Measurements from ENCODE around the gene NAT10.
A peak's percentile ranks its signal among the peaks of the same experiment; 100 is the strongest.

Gene NAT10

GRCh38 chr11:34105957-34106504 is 602 bp downstream of the NAT10 start:
- DNase-seq (ENCODE audit: low read depth): peak; percentile 16
- H3K4me3 ChIP-seq (ENCODE audit: low read length): peak overlapping the region; percentile 98
- TF ChIP-seq CTCF (IDR thresholded peaks at IDR 0.05; ENCODE audit: insufficient read depth, low read depth, low read length, missing control alignments): no peak

GRCh38 chr11:34111722-34112270 is 6.4 kb downstream of the NAT10 start:
- no peak for TF ChIP-seq CTCF (IDR thresholded peaks at IDR 0.05; ENCODE audit: insufficient read depth, low read depth, low read length, missing control alignments)
- H3K4me3 ChIP-seq (ENCODE audit: low read length): no peak overlapping the region
- DNase-seq (ENCODE audit: low read depth): no peak

GRCh38 chr11:34114014-34114413 is 8.6 kb downstream of the NAT10 start:
- no peak for DNase-seq (ENCODE audit: low read depth)
- no peak for TF ChIP-seq CTCF (IDR thresholded peaks at IDR 0.05; ENCODE audit: insufficient read depth, low read depth, low read length, missing control alignments)
- H3K4me3 ChIP-seq (ENCODE audit: low read length): no peak overlapping the region

- no peak for TF ChIP-seq CTCF (IDR thresholded peaks at IDR 0.05; ENCODE audit: insufficient read depth, low read depth, low read length, missing control alignments)
- no peak for DNase-seq (ENCODE audit: low read depth)
- no peak overlapping the region for H3K4me3 ChIP-seq (ENCODE audit: low read length)
These were observed 9.0 kb downstream of the NAT10 start for GRCh38 chr11:34114471-34114870.

GRCh38 chr11:34120651-34121050 is 15.2 kb downstream of the NAT10 start:
- no peak overlapping the region for H3K4me3 ChIP-seq (ENCODE audit: low read length)
- no peak for DNase-seq (ENCODE audit: low read depth)
- TF ChIP-seq CTCF (IDR thresholded peaks at IDR 0.05; ENCODE audit: insufficient read depth, low read depth, low read length, missing control alignments): no peak

- no peak overlapping the region for H3K4me3 ChIP-seq (ENCODE audit: low read length)
- DNase-seq (ENCODE audit: low read depth): no peak
- TF ChIP-seq CTCF (IDR thresholded peaks at IDR 0.05; ENCODE audit: insufficient read depth, low read depth, low read length, missing control alignments): no peak
These were observed 19.6 kb downstream of the NAT10 start for GRCh38 chr11:34124885-34125668.
